ENCODE measurements around the gene P3H3. TPM values are rescaled to one million over a fixed set of nuclear protein-coding genes. Genes with fewer than 3 reads are reported as not detected.
A peak's percentile ranks its signal among the peaks of the same experiment; 100 is the strongest.

Gene P3H3
- total RNA-seq, 1 donor from 2014 or later = 37.3 TPM

DNA sequence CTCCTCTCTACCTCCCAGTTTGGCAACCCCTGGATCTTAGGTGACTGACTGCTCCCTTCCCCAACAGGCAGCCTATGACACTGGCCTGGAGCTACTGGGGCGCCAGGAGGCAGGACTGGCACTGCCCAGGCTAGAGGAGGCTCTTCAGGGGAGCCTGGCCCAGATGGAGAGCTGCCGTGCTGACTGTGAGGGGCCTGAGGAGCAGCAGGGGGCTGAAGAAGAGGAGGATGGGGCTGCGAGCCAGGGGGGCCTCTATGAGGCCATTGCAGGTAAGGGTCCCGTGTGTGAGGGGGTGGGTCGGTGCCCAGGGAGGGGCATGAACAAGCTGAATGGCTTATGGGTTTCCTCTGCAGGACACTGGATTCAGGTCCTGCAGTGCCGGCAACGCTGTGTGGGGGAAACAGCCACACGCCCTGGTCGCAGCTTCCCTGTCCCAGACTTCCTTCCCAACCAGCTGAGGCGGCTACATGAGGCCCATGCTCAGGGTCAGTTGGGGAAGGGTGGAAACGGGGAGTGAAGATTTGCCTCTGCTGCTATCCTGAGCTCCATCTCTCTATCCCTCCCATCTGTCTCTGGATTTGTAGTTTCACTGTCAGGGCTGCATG, 2.2 kb downstream of the P3H3 start:
- TF ChIP-seq POLR2A (IDR thresholded peaks at IDR 0.05) (no peak), POLR2AphosphoS5 (IDR thresholded peaks at IDR 0.05; ENCODE audit: insufficient read depth in 1 of 2, low read depth in 1 of 2) (no peak)
- TF ChIP-seq, protein P1, sequence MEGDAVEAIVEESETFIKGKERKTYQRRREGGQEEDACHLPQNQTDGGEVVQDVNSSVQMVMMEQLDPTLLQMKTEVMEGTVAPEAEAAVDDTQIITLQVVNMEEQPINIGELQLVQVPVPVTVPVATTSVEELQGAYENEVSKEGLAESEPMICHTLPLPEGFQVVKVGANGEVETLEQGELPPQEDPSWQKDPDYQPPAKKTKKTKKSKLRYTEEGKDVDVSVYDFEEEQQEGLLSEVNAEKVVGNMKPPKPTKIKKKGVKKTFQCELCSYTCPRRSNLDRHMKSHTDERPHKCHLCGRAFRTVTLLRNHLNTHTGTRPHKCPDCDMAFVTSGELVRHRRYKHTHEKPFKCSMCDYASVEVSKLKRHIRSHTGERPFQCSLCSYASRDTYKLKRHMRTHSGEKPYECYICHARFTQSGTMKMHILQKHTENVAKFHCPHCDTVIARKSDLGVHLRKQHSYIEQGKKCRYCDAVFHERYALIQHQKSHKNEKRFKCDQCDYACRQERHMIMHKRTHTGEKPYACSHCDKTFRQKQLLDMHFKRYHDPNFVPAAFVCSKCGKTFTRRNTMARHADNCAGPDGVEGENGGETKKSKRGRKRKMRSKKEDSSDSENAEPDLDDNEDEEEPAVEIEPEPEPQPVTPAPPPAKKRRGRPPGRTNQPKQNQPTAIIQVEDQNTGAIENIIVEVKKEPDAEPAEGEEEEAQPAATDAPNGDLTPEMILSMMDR (IDR thresholded peaks at IDR 0.05) = no peak
- intact Hi-C loops (cut with DNase I) = no loop called here

DNA sequence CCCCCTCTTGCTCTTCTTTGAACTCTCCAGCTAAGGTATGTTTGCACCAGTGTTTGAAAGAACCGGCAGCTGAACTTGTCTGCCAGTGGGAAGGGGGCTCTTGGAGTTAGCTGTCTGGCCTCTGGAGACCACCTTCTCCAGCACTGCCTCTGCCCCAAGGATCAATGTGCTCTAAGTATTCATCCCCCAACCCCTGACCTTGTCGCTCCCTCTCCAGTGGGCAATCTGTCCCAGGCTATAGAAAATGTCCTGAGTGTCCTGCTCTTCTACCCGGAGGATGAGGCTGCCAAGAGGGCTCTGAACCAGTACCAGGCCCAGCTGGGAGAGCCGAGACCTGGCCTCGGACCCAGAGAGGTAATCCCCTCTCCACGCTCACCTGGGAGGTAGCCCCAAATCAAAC, 2.8 kb downstream of the P3H3 start:
- no peaks in the 10 kb centered on the region for H3K27me3 ChIP-seq
- peaks cover 29% of the 10 kb centered on the region for H3K4me1 ChIP-seq
- no peak for DNase-seq (ENCODE audit: extremely low spot score in 2 of 2)
- intact Hi-C loops (cut with DNase I) = no loop called here
- peaks cover 0 to 9% of the 10 kb centered on the region in 2 donors for H3K36me3 ChIP-seq
- no peaks in the 10 kb centered on the region for H3K9me3 ChIP-seq
- TF ChIP-seq POLR2A (IDR thresholded peaks at IDR 0.05) = no peak
- no peak overlapping the region for H3K4me3 ChIP-seq
- H3K27ac ChIP-seq = no peak overlapping the region

More for the DNA sequence above, 2.2 kb downstream of the P3H3 start:
- H3K4me3 ChIP-seq = peak overlapping the region in 1 of 2 donors; percentile 90
- H3K27ac ChIP-seq = no peak overlapping the region
- DNase-seq (ENCODE audit: extremely low spot score in 2 of 2) = no peak
- H3K36me3 ChIP-seq = peaks cover 0 to 9% of the 10 kb centered on the region in 2 donors
- H3K27me3 ChIP-seq = no peaks in the 10 kb centered on the region
- H3K9me3 ChIP-seq = no peaks in the 10 kb centered on the region
- H3K4me1 ChIP-seq = peaks cover 35% of the 10 kb centered on the region

DNA sequence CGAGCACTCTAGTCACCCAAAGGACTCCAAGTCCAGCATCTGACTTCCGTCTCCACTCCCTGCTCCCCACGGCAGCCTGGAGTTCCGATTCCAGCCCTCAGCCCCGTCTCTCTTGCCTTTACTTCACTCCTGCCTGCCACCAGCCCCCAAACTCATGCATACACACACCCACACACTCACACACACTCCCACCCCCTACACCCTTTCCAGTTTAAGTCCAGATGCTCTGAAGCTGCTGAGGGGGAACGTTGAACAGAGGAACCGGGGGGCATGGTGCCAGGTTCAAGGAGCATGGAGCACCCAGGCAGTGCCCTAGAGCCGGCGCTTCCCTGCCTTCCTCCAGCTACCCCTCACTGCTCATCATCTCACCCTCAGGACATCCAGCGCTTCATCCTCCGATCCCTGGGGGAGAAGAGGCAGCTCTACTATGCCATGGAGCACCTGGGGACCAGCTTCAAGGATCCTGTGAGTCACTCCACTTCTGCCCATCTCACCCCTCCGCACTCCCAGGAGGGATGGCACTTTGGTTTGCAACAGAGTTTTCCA, 3.3 kb downstream of the P3H3 start:
- TF ChIP-seq, protein P1 (IDR thresholded peaks at IDR 0.05) = no peak
- TF ChIP-seq POLR2AphosphoS5 (IDR thresholded peaks at IDR 0.05; ENCODE audit: insufficient read depth in 1 of 2, low read depth in 1 of 2) (no peak), POLR2A (IDR thresholded peaks at IDR 0.05) (no peak)
- peaks cover 0 to 9% of the 10 kb centered on the region in 2 donors for H3K36me3 ChIP-seq
- H3K4me3 ChIP-seq = no peak overlapping the region
- H3K9me3 ChIP-seq = no peaks in the 10 kb centered on the region
- H3K27ac ChIP-seq = no peak overlapping the region
- H3K27me3 ChIP-seq = no peaks in the 10 kb centered on the region
- intact Hi-C loops (cut with DNase I) = no loop called here
- DNase-seq (ENCODE audit: extremely low spot score in 2 of 2) = no peak
- H3K4me1 ChIP-seq = peaks cover 29% of the 10 kb centered on the region

DNA sequence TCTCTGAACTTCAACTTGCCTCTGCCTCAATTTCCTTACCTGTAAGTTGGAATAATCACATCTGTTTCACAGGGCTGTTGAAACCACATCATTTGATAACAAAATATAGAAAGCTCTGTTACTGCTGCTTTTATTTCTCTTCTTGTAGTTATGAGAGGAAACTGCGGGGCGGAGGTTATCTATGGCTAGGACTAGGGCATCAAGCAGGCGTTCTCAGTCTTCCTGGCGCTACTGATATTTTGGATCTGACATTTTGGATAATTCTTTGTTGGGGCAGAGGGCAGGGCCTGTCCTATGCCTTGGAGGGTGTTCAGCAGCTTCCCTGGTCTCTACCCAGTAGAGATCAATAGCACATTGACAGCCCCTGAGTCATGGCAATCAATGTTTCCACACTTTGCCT, 3.9 kb downstream of the P3H3 start:
- Histone ChIP-seq H3K27me3 (no peaks in the 10 kb centered on the region), H3K4me1 (peaks cover 23% of the 10 kb centered on the region), H3K4me3 (no peak overlapping the region), H3K27ac (no peak overlapping the region), H3K36me3 (peaks cover 0 to 13% of the 10 kb centered on the region in 2 donors), H3K9me3 (no peaks in the 10 kb centered on the region)
- TF ChIP-seq POLR2AphosphoS5 (IDR thresholded peaks at IDR 0.05; ENCODE audit: insufficient read depth in 1 of 2, low read depth in 1 of 2) = no peak
- TF ChIP-seq, protein P1 (IDR thresholded peaks at IDR 0.05) = no peak
- no peak for TF ChIP-seq POLR2A (IDR thresholded peaks at IDR 0.05)
- intact Hi-C loops (cut with DNase I) = no loop called here
- no peak for DNase-seq (ENCODE audit: extremely low spot score in 2 of 2)

DNA sequence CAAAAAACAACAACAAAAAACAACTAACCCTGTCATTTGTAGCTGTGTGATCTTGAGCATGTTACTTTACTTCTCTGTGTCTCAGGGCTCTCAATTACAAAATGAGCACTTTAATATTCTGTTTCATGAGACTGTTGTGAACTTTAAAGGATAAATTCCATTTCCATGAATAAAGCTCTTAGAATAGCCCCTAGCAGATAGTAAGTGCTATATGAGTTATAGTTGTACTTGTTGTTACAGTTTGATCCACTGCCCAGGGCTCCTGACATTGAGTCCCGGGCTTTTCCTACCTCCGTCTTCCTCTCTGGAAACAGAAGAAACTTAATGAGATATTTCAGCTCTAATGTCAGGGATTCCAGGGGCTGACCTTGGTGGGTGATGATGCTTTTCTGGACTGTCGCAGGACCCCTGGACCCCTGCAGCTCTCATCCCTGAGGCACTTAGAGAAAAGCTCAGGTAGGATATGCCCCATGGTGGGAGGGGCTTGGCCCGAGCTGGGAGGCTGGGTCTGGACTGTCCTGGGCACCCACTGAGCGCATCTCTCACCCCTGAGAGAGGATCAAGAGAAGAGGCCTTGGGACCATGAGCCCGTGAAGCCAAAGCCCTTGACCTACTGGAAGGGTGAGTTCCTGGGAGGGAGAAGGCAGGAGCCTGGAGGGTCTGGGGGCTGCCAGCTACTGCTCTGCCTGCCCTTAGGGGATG, 5.1 kb downstream of the P3H3 start:
- H3K36me3 ChIP-seq = peaks cover 0 to 22% of the 10 kb centered on the region in 2 donors
- H3K27ac ChIP-seq = no peak overlapping the region
- no peak for DNase-seq (ENCODE audit: extremely low spot score in 2 of 2)
- peaks cover 14% of the 10 kb centered on the region for H3K4me1 ChIP-seq
- H3K4me3 ChIP-seq = no peak overlapping the region
- TF ChIP-seq, protein P1 (IDR thresholded peaks at IDR 0.05) = no peak
- TF ChIP-seq POLR2AphosphoS5 (IDR thresholded peaks at IDR 0.05; ENCODE audit: insufficient read depth in 1 of 2, low read depth in 1 of 2) (no peak), POLR2A (IDR thresholded peaks at IDR 0.05) (no peak)
- no peaks in the 10 kb centered on the region for H3K9me3 ChIP-seq
- intact Hi-C loops (cut with DNase I) = no loop called here
- H3K27me3 ChIP-seq = no peaks in the 10 kb centered on the region
